ENCODE results near the gene CALML3. TPM values are rescaled to one million over a fixed set of nuclear protein-coding genes. Genes with fewer than 3 reads are reported as not detected.

CALML3 gene
- total RNA-seq, 1 experiment from 2014 or later = not detected

DNA sequence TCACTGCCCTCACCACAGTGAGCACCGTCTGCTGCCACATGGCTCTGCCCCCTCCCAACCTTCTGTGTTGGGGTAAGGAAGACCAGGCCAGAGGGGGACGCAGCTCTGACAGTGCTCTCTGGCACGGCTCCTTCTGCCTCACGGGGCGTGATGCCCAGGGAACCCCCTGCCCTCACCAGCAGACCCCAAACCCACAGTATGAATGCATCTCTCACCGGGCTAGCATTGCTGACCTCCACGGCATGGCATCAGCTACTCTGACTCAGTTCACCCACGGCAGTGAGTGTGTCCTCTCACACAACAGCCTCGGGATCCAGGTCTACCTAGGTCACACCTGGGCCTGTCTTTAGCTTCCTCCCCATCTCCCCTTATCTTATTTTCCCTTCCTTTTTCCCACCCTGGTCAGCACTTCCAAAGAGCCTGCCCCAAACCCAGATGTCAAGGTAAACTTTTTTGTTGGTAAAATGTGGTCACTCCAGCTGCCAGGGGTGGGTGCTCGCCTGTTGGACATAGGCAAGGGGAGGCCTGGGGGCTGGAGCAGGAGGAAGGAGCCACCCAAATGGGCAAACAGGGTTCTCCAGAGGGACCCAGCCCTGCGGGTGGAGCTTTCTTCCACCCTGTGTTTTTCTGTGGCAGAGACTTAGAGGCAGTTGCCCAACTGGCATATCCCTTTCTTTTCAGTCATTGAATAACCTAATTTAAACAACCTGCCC, 4.4 kb downstream of the CALML3 start:
- peaks cover 12 to 31% of the 10 kb centered on the region in 2 experiments for H3K4me1 Mint-ChIP-seq
- no peak overlapping the region for H3T11ph ChIP-seq (ENCODE audit: low read length)
- no peak overlapping the region for H2AK5ac ChIP-seq (ENCODE audit: insufficient read length, low read length)
- no peak overlapping the region for H3K27ac ChIP-seq (ENCODE audit: insufficient read length, low read depth, low read length)
- no peak overlapping the region for H4K5ac ChIP-seq (ENCODE audit: insufficient read length, low read depth, low read length)
- no peak overlapping the region for H3K14ac ChIP-seq (ENCODE audit: insufficient read depth, low read length)
- H2BK15ac ChIP-seq (ENCODE audit: low read depth, low read length) = no peak overlapping the region
- DNase-seq = peak; percentile 13
- no peak overlapping the region; a peak in 1 of 5 replicates for H3K4me3 Mint-ChIP-seq
- H4K8ac ChIP-seq (replicated peaks; ENCODE audit: insufficient read length, low read depth, low read length) = no peak overlapping the region
- no peak overlapping the region for H3K27ac Mint-ChIP-seq
- no peak overlapping the region for H3K56ac ChIP-seq (ENCODE audit: insufficient read length, low read depth, low read length)
- H3K23me2 ChIP-seq (ENCODE audit: insufficient read length, low read depth, low read length, poor library complexity, severe bottlenecking) = no peaks in the 10 kb centered on the region
- no peak overlapping the region for H3K23ac ChIP-seq (ENCODE audit: insufficient read length, low read depth, low read length)
- no peaks in the 10 kb centered on the region for H3K9me3 ChIP-seq (ENCODE audit: control insufficient read depth, low read depth, low read length)
- H2BK5ac ChIP-seq (ENCODE audit: insufficient read length, low read length) = no peak overlapping the region
- no peak overlapping the region for H3K4me2 ChIP-seq (ENCODE audit: insufficient read depth, insufficient read length, low read length)
- H3K4ac ChIP-seq (ENCODE audit: low read depth, low read length) = no peak overlapping the region
- H2BK12ac ChIP-seq (ENCODE audit: insufficient read length, low read depth, low read length) = no peak overlapping the region
- H3K9ac ChIP-seq (ENCODE audit: extremely low read depth, insufficient read length, low read length) = no peak overlapping the region
- no peak overlapping the region for H2BK20ac ChIP-seq (ENCODE audit: low read depth, low read length, poor library complexity, severe bottlenecking)
- no peaks in the 10 kb centered on the region for H3K4me1 ChIP-seq (ENCODE audit: insufficient read depth, low read length)
- H2BK120ac ChIP-seq (ENCODE audit: low read depth, low read length, poor library complexity, severe bottlenecking) = no peak overlapping the region
- H3K27me3 Mint-ChIP-seq (ENCODE audit: low read depth) = peaks cover 5% of the 10 kb centered on the region; the same call in 1 of the 2 replicates
- H2AFZ ChIP-seq (ENCODE audit: low read length) = no peak overlapping the region
- H3K79me1 ChIP-seq (ENCODE audit: insufficient read depth, low read depth, low read length, poor library complexity, severe bottlenecking) = no peaks in the 10 kb centered on the region
- no peaks in the 10 kb centered on the region for H3K79me2 ChIP-seq (ENCODE audit: insufficient read depth, low read length)
- TF ChIP-seq, protein P1, sequence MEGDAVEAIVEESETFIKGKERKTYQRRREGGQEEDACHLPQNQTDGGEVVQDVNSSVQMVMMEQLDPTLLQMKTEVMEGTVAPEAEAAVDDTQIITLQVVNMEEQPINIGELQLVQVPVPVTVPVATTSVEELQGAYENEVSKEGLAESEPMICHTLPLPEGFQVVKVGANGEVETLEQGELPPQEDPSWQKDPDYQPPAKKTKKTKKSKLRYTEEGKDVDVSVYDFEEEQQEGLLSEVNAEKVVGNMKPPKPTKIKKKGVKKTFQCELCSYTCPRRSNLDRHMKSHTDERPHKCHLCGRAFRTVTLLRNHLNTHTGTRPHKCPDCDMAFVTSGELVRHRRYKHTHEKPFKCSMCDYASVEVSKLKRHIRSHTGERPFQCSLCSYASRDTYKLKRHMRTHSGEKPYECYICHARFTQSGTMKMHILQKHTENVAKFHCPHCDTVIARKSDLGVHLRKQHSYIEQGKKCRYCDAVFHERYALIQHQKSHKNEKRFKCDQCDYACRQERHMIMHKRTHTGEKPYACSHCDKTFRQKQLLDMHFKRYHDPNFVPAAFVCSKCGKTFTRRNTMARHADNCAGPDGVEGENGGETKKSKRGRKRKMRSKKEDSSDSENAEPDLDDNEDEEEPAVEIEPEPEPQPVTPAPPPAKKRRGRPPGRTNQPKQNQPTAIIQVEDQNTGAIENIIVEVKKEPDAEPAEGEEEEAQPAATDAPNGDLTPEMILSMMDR (conservative IDR thresholded peaks at IDR 0.05) = no peak
- no CpG with 5 or more reads among the region's 11 CpGs for WGBS (ENCODE audit: extremely low coverage, insufficient read length, low lambda C conversion rate)
- no peaks in the 10 kb centered on the region for H4K20me1 ChIP-seq (ENCODE audit: control insufficient read depth, insufficient read depth, insufficient read length)
- no peaks in the 10 kb centered on the region; a peak in 2 of 7 replicates for H3K36me3 Mint-ChIP-seq (ENCODE audit: insufficient read depth in 1 of 3, low read depth in 3 of 3)
- H3K9me3 Mint-ChIP-seq = 0 out of 5 replicates have a peak, but pooled peaks cover 0 to 2% of the 10 kb centered on the region in 2 experiments
- H3K18ac ChIP-seq (ENCODE audit: insufficient read length, low read depth, low read length) = no peak overlapping the region
- no peak overlapping the region for H4K91ac ChIP-seq (ENCODE audit: insufficient read length, low read depth, low read length)
- no peaks in the 10 kb centered on the region for H3K27me3 ChIP-seq (ENCODE audit: insufficient read depth, low read length)

All from H9 (cell line).